HG02610 (cell line): ENCODE measurements around the gene VASN.

Experiments used
- ATAC-seq: cut with Tn5 transposase; IDR thresholded peaks from one replicate; pipeline ENCODE4 v1.9.1; 2021; ENCODE audit warnings: mild to moderate bottlenecking, moderate library complexity; ENCODE audit not compliant: unreplicated experiment

Gene VASN

GRCh38 chr16:4351880-4352279 lies 19.8 kb upstream of the VASN start:
- ATAC-seq: no peak

GRCh38 chr16:4352843-4353242 lies 18.8 kb upstream of the VASN start:
- ATAC-seq: no peak

- ATAC-seq: no peak
Measured at GRCh38 chr16:4353675-4354074, 18.0 kb upstream of the VASN start.

- no peak for ATAC-seq
Measured at GRCh38 chr16:4354512-4355409, 16.9 kb upstream of the VASN start.

- ATAC-seq: no peak
Measured at GRCh38 chr16:4356820-4357219, 14.8 kb upstream of the VASN start.

GRCh38 chr16:4358236-4358635 lies 13.4 kb upstream of the VASN start:
- no peak for ATAC-seq

- ATAC-seq: no peak
Measured at GRCh38 chr16:4358831-4359561, 12.7 kb upstream of the VASN start.

- ATAC-seq: no peak
Measured at GRCh38 chr16:4359914-4360313, 11.7 kb upstream of the VASN start.

- ATAC-seq: no peak
Measured at GRCh38 chr16:4360538-4361021, 11.1 kb upstream of the VASN start.

GRCh38 chr16:4361033-4361943 lies 10.4 kb upstream of the VASN start:
- ATAC-seq: no peak

- no peak for ATAC-seq
Measured at GRCh38 chr16:4361944-4362311, 9.7 kb upstream of the VASN start.

GRCh38 chr16:4362476-4363135 lies 9.0 kb upstream of the VASN start:
- ATAC-seq: no peak

- ATAC-seq: no peak
Measured at GRCh38 chr16:4364196-4365013, 7.2 kb upstream of the VASN start.

GRCh38 chr16:4365014-4365406 lies 6.6 kb upstream of the VASN start:
- no peak for ATAC-seq

- ATAC-seq: no peak
Measured at GRCh38 chr16:4365615-4366014, 6.0 kb upstream of the VASN start.

GRCh38 chr16:4366016-4366415 lies 5.6 kb upstream of the VASN start:
- no peak for ATAC-seq

- ATAC-seq: no peak
Measured at GRCh38 chr16:4367393-4367856, 4.2 kb upstream of the VASN start.

GRCh38 chr16:4369007-4369733 lies 2.5 kb upstream of the VASN start:
- no peak for ATAC-seq

GRCh38 chr16:4370151-4370550 lies 1.5 kb upstream of the VASN start:
- no peak for ATAC-seq
